Putamen (tissue), 1 donor: ENCODE measurements around the gene PRTG.
"Not testable (repeated sequence)": the region's sequence is repeated elsewhere in the genome, so short reads cannot be mapped to it uniquely, and the experiment has no call there.

Source experiments
- DNase-seq: peaks from one replicate; pipeline ENCODE4 v3.0.0-alpha.2; 2016; ENCODE audit warnings: low spot score

The PRTG gene

DNA sequence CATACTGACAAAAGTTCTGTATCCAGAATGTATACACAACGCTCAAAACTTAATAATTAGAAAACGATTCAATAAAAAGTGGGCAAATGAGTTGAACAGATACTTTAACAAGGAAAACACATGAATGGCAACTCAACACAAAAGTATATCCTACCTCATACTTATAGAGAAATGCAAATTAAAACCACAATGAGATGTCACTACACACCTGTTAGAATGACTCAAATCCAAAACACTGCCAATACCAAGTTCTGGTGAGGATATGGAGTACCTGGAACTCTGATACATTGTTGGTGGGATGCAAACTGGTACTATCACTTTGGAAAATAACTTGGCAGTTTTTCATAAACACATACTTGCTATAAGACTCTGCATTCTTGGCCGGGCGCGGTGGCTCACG lies 42.1 kb downstream of the PRTG start:
- DNase-seq = no peak

DNA sequence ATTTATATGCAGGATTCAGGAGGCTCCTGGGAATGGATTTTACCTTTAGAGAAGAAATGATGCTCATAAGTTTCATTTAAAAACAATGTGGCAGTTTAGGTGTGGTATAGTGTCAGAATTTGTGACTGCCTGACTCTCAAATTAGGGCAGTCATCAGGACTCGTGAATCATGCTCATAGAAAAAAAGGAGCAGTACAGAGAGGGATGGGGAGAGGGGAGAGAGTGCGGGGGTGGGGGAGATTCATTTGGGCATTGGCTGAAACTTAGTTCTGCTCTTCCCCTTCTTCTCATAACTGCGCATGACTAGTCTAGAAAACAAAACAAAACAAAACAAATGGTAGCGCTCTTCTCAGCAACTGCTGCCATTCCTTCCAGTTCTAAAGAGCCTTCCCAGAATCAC lies 44.3 kb downstream of the PRTG start:
- DNase-seq = no peak

DNA sequence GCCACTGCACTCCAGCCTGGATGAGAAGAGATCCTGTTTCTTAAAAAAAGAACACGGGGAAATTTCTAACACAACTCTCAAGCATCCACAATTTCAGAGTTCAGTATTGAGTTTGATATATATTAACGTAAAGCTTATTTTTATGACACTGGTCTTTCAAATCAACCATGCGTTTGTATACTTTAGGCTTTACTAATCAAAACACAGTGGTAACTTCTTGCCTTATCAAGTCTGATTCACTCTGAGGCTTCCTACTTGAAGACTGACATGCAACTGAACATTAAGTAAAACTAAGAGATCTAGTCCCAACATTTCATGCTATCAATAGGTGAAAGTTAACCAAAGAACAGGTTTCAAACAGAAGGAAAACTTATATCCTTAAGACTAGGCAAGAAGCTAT lies 46.7 kb downstream of the PRTG start:
- no peak for DNase-seq

DNA sequence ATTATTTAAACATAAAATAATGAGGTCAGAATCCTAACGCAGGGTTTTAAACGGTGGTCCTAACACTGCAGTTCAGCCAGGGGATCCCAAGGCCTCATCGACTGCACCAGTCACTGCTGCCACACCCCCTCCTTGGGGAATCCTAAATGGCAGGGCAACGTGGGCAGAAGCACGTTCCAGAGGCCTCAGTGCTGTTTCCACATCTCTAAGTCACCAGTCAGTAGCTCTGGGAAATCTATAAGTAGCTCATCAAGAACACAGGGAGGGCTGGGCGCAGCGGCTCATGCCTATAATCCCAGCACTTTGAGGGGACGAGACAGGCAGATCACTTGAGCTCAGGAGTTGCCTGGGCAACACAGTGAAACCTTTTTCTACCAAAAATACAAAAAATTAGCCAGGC lies 47.5 kb downstream of the PRTG start:
- DNase-seq = no peak

DNA sequence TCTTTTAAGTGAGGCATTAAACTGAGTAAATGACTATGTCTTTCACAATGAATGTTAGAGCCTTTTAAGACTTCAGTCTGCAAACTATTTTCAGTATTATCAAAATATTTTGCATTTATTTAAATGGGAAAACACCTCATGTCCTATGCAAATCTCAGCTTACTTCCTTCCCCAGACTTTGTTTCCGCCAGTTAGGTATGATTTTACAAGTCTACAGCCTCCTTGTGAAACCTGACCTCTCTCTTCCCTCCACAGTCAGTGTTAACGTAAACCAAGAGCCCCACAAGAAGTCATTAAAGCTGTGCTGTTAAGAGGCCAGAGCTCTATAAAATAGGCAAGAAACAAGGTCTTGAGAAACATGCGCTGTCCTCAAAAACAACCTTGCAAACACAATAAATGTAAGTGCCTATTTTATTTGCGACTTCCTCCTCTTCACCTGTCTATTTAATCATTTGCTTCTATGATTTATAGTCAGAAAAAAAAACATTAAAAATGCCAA lies 48.3 kb downstream of the PRTG start:
- DNase-seq = no peak

DNA sequence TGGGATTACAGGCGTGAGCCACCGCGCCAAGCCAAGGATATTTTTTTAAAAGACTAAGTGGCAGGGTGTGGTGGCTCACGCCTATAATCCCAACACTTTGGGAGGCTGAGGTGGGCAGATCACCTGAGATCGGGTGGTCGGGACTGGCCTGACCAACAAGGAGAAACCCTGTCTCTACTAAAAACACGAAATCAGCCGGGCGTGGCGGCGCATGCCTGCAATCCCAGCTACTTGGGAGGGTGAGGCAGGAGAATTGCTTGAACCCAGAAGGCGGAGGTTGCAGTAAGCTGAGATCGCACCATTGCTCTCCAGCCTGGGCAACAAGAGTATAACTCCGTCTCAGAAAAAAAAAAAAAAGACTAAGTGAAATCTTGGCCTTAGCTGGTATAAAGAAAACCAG lies 49.8 kb downstream of the PRTG start:
- not testable (repeated sequence) for DNase-seq

DNA sequence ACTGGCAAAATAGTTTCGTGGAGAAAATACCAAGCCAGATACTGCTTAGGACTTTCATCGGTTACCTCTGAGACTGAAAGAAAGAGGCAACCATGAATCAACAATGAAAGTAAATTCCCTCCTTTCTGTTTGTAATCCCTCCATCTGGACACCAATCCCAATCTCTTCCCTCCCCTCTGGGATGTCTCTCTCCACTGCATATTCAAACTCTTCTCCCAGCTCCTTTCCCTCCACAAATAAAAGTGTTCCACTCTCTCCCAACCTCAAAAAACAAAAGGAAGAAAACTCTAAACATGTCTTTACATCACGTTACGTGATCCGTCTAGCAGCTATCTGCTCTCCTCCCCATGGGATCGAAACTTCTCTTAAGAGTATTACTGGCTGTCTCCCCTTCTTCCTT lies 55.2 kb downstream of the PRTG start:
- no peak for DNase-seq

DNA sequence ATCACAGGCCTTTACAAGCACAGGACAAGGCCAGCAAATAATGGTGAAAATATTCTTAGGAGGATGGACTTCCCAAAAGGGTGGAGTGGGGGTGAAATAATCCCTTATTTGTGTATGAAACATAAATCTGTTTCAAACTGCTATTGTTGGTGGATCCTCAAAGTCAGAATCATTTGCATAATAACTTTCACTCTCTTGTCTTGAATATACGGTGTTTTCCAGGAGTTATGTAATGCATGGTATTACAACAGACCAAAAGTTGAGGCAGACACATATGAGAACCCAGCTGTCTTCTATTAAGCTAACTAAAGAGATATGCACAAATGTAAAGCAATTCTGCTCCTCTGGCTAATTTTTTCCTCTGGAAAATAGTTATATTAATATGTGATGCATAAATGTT lies 57.7 kb downstream of the PRTG start:
- DNase-seq = no peak

DNA sequence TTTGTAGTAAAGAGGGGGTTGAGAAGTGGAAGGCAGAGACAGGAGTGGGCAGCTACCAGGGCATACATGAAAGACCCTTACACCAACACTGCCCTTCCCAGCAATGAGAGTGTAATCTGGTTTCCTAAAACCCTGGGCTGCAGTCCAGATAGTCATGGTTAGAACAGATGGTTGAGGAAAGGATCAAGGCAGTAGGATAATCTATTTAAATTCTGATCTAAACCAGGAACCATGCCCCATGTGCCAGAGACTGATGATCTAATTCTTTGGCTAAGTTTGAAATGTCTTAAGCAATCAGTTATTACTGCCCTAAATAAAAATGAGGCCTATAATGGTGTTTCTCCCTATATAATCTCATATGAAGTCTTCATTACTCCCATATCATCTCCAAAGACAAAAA lies 59.6 kb downstream of the PRTG start:
- no peak for DNase-seq

DNA sequence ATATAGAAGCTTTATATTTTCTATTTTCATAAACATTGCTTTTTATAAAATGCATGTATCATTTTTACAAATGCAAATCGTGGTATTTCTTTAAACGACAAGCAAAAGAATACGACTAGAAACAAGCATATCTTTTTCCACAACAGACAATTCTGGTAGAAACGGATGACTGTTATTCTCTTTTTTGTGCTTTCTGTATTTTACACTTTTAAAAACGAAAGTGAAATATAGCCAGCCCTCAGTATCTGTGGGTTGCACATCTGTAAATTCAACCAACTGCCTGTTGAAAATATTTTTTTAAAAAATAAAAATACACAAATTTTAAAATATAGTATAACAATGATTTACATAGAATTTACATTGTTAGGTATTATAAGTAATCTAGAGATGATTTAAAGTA lies 61.3 kb downstream of the PRTG start:
- DNase-seq = no peak

DNA sequence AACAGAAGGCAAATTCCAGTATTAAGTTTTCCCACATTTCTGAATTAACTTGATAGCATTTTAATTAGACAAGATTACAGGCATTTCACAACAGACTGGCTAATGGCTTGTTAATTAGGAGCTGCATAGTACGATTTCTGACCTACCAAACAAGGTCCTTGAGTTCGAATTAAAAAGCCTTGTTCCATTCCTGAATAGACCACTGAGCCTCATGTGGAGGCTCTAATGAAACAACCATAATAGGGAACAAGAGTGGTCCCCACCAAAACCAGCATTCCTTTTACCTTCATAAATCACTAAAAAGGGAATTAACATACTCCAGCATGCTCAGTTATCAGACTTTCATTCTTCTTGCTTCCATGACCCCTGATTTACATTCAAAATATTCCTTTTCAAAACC lies 66.4 kb downstream of the PRTG start:
- DNase-seq = no peak

DNA sequence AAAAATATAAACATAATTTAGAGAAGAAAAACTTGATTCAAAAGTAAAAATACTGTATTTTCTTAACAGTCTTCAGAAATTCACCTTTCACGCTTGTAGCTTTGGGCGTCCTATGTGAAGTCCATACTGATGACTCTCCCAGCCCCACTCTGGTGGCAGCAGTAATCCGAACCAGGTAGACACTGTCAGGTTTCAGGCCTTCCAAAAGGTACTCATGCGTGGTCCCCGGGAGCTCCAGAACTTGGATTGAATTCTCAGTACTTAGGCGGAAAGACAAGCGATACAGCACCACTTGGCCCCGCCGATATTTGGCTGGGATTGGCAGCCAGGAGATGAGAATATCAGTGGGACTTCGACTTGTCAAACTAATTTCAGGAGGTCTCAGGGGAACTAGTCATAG lies 69.7 kb downstream of the PRTG start:
- DNase-seq = no peak

DNA sequence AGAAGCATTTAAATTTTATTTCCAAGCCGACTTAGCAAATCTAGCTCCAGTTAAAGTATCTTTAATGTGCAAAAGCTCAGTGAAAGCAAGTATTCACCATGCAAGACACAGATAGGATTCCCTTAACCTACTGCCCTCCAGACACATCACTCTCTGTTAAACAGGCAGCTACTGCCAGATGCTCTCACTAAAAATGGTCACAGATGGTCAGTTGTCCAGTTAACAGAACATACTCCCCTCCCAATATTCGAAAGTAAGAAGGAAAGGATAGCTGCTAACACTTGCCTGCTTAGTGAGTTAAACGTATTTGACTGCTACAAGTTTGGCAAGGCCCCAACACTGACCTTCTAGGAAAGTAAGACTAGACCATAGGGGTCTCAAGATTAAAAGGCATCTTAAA lies 73.7 kb downstream of the PRTG start:
- DNase-seq = no peak

DNA sequence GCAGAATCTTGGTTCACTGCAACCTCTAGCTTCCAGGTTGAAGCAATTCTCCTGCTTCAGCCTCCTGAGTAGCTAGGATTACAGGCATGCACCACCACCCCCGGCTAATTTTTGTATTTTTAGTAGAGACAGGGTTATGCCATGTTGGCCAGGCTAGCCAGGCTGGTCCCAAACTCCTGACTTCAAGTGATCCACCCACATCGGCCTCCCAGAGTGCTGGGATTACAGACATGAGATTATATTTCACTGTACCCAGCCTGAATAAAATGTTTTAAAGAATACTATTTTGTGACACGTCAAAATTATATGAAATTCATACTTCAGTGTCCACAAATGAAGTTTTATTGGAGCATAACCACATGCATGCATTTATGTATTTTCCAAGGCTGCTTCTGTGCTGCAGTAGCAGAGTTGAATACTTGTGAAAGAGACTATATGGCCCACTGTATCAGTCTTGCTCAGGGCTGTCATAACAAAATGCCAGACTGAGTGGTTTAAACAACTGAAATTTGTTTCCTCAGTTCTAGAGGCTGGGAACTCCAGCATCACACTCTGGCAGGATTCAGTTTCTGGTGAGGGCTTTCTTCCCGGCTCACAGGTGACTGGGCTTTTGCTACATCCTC lies 77.2 kb downstream of the PRTG start:
- no peak for DNase-seq

DNA sequence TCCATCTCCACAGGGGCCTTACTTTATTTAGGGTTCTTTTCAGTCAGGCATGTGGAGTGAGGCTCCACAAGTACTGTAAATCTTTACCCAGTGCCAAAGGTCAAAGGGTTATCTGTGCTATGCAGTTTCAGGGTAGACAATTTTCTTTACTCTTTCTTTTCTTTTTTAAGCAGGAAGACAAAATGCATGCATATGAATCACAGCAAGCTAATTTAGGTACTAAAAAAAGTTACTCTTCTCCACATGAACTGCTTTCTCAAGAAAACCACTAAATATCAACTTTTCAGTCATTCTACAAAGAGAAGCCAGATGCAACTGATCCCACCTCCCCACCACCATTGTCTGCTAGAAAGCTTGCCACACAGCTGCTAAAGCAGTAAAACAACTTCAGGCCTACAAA lies 81.5 kb downstream of the PRTG start:
- DNase-seq = no peak

DNA sequence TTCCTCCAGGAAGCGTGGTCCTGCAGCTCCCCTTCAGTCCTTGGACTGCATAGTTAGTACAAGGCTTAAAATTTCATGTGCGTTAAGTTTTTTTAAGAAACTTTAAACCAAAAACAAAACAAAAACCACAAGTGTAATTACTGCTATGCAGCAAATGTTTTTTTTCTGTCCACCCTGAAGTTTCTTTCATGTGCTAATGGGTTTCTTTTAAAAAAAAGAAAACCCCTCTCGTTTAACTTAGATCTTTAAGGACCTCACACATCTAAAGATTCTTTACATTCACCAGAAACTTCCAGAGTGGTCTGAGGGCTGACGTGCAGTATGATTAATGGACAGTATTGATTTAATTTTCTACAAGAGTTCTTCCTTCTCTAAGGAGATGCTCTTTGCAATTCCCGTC lies 82.8 kb downstream of the PRTG start:
- DNase-seq = no peak

DNA sequence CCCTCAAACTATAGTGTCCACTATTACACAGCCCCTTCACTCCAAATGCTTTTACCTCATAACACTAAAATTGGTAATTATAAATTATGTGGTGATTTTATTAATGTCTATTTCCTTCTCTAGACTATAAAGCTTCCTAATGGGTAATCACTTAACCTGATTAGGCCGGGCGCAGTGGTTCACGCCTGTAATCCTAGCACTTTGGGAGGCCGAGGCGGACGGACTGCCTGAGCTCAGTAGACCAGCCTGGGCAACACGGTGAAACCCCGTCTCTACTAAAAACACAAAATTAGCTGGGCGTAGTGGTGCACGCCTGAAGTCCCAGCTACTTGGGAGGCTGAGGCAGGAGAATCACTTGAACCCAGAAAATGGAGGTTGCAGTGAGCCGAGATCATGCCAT lies 83.5 kb downstream of the PRTG start:
- no peak for DNase-seq

DNA sequence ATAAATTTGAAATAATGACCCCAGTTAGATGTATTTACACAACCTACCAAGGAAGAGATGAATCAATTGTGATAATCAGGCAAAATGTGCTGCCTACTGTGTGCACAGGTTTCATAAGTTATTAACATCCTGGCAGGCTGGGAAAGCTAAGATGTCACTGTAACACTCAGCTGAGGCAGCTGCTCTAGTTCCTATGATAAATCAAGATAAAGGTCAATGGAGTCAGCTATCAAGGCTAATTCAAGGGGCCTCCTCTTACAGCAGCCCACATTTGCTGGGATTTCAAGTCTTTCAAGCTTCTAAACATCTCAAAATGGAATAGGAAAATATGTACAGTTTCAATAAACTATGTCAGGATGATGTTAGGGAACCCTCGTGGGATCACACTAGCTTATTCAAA lies 84.1 kb downstream of the PRTG start:
- DNase-seq = no peak

DNA sequence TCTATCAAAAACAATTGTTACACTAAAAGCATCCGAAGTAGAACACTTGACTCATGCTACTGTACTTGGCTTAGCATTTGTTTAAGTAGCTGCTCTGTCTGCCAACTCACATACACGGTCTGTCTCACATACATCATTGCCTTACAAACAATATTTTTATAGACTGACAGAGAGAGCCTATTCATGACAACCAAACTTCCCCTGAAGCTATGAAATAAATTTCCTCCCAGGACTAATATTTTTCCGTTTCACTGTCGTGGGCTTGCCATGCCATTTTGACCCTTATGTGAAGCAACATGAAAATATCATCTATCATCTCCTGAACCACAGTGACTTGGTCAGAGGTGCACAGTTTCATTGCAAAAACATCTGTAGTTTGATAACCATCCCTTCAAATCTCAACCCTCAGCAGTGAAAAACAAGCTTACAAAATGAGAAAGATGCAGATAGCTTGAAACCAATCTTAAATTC lies 88.4 kb downstream of the PRTG start:
- DNase-seq = no peak

DNA sequence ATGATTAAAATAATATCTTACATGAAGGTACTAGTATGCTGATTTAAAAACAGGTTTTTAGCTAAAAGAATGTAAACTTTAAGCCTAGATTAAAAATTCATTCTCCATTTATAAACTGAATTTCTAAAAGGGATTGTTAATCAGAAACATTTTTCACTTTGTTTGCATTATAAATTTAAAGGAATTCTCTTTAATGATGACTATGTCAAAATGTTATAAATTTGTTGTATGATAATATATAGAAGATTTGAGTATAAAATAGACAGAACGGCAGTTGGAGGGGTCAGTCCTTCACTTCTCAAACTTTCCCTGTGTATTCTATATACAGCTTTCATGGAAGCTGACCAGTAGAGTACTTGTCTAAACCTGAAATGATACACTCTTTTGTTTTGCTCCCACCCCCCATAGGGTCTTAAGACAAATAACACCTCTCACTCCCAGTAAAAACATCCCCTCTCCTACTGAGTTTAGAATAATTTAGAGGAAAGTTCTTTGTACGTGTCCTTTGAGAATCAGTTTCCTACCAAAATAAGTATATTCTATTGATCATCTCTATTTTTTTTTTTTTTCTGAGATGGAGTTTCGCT lies 90.0 kb downstream of the PRTG start:
- DNase-seq = no peak

DNA sequence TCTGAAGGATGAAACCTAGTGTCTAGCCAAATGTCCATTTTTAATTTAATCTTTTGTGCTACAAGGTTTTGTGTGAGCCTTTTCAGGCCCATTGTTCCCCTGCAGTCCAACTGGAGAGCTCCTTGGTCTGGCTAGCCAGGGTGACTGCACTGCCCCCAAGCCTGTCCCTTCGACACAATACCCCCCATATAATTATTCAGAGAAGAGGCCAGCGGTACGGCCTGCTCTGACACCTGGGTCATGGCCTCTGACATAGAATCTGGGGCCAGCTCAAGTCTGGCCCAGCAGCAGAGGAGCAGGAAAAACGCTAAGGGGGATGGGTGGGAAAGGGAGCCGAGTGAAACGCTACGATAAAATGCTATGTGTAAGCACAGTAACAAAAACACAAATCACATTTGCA lies 90.6 kb downstream of the PRTG start:
- DNase-seq = no peak

DNA sequence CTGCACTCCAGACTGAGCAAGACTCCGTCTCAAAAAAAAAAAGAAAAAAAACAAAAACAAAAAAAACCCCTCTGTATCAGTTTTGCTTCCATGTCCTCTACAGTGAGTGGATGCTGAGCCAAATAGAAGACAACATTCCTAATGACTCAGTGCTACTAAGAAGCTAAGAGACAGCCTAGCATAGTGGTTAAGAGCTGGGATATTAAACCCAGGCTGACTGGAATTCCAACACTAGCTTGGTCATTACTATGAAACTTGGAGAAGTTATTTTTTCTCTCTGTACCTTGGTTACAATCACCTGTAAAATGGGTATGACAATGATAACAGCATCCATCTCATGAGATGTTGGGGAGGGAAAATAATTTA lies 93.9 kb downstream of the PRTG start:
- DNase-seq = no peak

DNA sequence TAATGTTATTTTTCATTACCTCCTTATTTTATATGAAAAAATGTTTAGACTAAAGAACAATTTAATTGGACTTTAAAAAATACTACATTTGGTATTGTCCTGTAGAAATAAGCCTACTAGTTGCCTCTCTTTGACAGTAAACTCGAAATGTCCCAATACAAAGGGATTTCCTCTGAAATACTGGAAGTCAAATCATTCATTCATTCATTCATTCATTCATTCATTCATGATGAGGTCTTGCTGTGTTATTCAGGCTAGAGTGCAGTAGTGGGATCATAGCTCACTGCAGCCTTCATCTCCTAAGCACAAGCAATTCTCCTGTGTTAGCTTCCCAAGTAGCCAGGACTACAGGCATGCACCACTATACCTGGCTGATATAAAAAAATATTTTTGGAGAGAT lies 104.2 kb downstream of the PRTG start:
- no peak for DNase-seq

DNA sequence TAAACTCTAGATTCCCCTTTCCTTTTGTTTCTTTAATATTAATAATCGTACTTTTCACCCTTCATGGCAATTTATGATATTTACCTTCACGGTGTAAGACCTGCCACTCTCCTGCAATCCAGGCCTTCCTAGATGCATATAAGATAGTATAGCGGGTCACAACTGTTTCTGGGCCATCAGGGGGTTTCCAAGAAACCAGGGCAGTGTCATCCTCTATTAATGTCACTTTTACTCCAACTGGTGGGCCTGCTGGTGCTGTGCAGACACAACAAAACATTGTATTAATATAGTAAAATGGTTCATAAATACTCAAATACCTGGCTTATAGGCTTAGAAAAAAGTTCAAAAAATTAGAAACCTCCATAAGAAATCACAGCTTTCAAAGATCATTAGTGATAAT lies 105.9 kb downstream of the PRTG start:
- DNase-seq = no peak
